DND-41 (cell line): ENCODE data around the gene CASP2.

Experiments used
- EZH2 ChIP-seq: IDR thresholded peaks from 3 replicates; pipeline ENCODE4 v1.6.1; 2012; ENCODE audit warnings: borderline replicate concordance, low read depth, mild to moderate bottlenecking, moderate library complexity, low read length, inconsistent platforms; ENCODE audit not compliant: severe bottlenecking
- TF ChIP-seq, protein P1 (sequence below): IDR thresholded peaks from 2 replicates; pipeline ENCODE4 v1.5.1; 2012; ENCODE audit warnings: borderline replicate concordance, low read length, moderate library complexity, mild to moderate bottlenecking; ENCODE audit not compliant: poor library complexity, severe bottlenecking; ENCODE audit errors: extremely low read depth

DNA sequence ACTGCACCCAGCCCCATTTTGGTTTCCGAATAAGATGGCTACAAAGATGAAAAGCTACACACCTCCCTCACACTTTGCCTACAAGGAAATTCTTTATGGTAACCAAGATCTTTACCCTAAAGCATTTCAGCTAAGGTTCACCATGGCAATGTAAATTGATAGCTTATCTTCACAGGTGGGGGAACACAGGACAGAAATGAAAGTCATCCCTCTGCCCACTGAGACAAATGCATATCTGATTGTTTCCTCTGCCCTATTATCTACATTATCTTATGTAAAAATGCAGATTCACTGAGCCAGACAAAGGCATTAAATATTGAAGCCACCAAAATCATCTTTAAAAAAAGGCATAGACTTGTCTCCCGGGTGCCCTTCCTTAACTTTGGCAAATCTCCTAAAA is 6.6 kb upstream of the CASP2 start:
- TF ChIP-seq, protein P1, sequence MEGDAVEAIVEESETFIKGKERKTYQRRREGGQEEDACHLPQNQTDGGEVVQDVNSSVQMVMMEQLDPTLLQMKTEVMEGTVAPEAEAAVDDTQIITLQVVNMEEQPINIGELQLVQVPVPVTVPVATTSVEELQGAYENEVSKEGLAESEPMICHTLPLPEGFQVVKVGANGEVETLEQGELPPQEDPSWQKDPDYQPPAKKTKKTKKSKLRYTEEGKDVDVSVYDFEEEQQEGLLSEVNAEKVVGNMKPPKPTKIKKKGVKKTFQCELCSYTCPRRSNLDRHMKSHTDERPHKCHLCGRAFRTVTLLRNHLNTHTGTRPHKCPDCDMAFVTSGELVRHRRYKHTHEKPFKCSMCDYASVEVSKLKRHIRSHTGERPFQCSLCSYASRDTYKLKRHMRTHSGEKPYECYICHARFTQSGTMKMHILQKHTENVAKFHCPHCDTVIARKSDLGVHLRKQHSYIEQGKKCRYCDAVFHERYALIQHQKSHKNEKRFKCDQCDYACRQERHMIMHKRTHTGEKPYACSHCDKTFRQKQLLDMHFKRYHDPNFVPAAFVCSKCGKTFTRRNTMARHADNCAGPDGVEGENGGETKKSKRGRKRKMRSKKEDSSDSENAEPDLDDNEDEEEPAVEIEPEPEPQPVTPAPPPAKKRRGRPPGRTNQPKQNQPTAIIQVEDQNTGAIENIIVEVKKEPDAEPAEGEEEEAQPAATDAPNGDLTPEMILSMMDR: no peak
- no peak for TF ChIP-seq EZH2
